Duodenal mucosa (tissue), 2 donors: ENCODE results near the gene IFTAP.

Experiments used
- H3K27ac ChIP-seq: one replicate; pipeline ENCODE4 v1.7.0; 2013; ENCODE audit warnings: low read depth, low read length
- H3K27me3 ChIP-seq, 2 donors: one replicate each; pipeline ENCODE4 v1.7.0; 2013; ENCODE audit warnings: low read length in 2 of 2, control low read depth in 1 of 2; ENCODE audit not compliant: insufficient read depth in 2 of 2, control insufficient read depth in 1 of 2
- H3K36me3 ChIP-seq, 2 donors: one replicate each; pipeline ENCODE4 v1.7.0; 2013; ENCODE audit warnings: low read length in 2 of 2, control low read depth in 1 of 2; ENCODE audit not compliant: insufficient read depth in 2 of 2, control insufficient read depth in 1 of 2
- H3K4me1 ChIP-seq, 2 donors: one replicate each; pipeline ENCODE4 v1.7.0; 2013; ENCODE audit warnings: low read length in 2 of 2, control low read depth in 1 of 2; ENCODE audit not compliant: insufficient read depth in 2 of 2, control insufficient read depth in 1 of 2
- H3K4me3 ChIP-seq, 2 donors: one replicate each; pipeline ENCODE4 v1.7.0; 2013; ENCODE audit warnings: low read length in 2 of 2, low read depth in 1 of 2
- H3K9ac ChIP-seq, 2 donors: one replicate each; pipeline ENCODE4 v1.7.0; 2013; ENCODE audit warnings: low read length in 2 of 2, low read depth in 1 of 2
- H3K9me3 ChIP-seq, 2 donors: one replicate each; pipeline ENCODE4 v1.7.0; 2013; ENCODE audit warnings: low read length in 2 of 2, control low read depth in 1 of 2; ENCODE audit not compliant: control insufficient read depth in 1 of 2

The IFTAP gene

GRCh38 chr11:36702330-36703054 is 108.2 kb downstream of the IFTAP start:
- no peaks in the 10 kb centered on the region for H3K36me3 ChIP-seq
- no peak overlapping the region for H3K4me3 ChIP-seq
- H3K27ac ChIP-seq = no peak overlapping the region
- H3K9me3 ChIP-seq = no peaks in the 10 kb centered on the region
- no peaks in the 10 kb centered on the region for H3K27me3 ChIP-seq
- H3K4me1 ChIP-seq = no peaks in the 10 kb centered on the region
- H3K9ac ChIP-seq = no peak overlapping the region

GRCh38 chr11:36703055-36703404 is 108.7 kb downstream of the IFTAP start:
- Histone ChIP-seq H3K9me3 (no peaks in the 10 kb centered on the region), H3K36me3 (no peaks in the 10 kb centered on the region), H3K27ac (no peak overlapping the region), H3K9ac (no peak overlapping the region), H3K4me1 (no peaks in the 10 kb centered on the region), H3K27me3 (no peaks in the 10 kb centered on the region), H3K4me3 (no peak overlapping the region)
